Measurements from ENCODE around the gene LRTM1.

DNA sequence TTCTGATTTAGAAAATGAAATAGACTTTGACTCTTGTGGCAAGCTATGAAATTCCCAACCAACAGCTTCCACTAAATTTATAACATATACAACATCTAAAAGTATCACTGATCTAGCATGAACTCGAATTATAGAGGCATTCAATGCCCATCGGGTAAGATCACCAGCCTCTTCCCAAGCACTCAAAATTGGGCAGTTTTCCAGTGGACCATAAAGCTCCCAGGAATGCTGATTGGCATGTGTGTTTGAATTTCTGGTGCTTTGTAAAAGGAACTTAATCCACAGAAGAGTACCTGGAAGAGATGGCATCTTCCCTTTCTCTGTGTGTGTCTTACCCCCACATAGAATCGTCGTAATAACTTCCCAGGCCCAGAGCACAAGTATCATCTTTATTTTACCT is 10.0 kb downstream of the LRTM1 start:
- TF ChIP-seq, protein P1, sequence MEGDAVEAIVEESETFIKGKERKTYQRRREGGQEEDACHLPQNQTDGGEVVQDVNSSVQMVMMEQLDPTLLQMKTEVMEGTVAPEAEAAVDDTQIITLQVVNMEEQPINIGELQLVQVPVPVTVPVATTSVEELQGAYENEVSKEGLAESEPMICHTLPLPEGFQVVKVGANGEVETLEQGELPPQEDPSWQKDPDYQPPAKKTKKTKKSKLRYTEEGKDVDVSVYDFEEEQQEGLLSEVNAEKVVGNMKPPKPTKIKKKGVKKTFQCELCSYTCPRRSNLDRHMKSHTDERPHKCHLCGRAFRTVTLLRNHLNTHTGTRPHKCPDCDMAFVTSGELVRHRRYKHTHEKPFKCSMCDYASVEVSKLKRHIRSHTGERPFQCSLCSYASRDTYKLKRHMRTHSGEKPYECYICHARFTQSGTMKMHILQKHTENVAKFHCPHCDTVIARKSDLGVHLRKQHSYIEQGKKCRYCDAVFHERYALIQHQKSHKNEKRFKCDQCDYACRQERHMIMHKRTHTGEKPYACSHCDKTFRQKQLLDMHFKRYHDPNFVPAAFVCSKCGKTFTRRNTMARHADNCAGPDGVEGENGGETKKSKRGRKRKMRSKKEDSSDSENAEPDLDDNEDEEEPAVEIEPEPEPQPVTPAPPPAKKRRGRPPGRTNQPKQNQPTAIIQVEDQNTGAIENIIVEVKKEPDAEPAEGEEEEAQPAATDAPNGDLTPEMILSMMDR (IDR thresholded peaks at IDR 0.05): no peak
- no peak for TF ChIP-seq POLR2A (IDR thresholded peaks at IDR 0.05)

Data from uterus (tissue), 2 donors.